Pancreas (tissue), 10 donors: ENCODE data around the gene PCNX3. TPM values are rescaled to one million over a fixed set of nuclear protein-coding genes. Genes with fewer than 3 reads are reported as not detected.

Experiments used
- ATAC-seq, 4 donors: fragments of 200-7000 bp; cut with Tn5 transposase; one replicate each; pipeline versions ENCODE4 v1.8.0 to v1.9.1; 2020; ENCODE audit warnings: mild to moderate bottlenecking in 4 of 4, moderate library complexity in 4 of 4
- DNase-seq, 6 donors: peaks; one replicate each; pipeline ENCODE4 v3.0.0-alpha.2; 2020
- FAIRE-seq: peaks from 2 replicates; lab custom pipeline; 2012; peaks lifted over from hg19 to GRCh38; lab: Jason Lieb, UNC
- H3K27ac ChIP-seq, 4 donors: fragments of 200-600 bp; sonication (generic); 1 replicate in 3 of 4; 2 replicates in 1 of 4; pipeline versions ENCODE4 v1.5.0 to v1.8.0; 2020
- H3K27me3 ChIP-seq, 4 donors: fragments of 200-600 bp; one replicate each; pipeline ENCODE4 v1.8.0; 2021
- H3K36me3 ChIP-seq, 3 donors: fragments of 200-600 bp; sonication (generic) in 1 of 3; one replicate each; pipeline versions ENCODE4 v1.5.0 to v1.8.0; 2020 to 2021
- H3K4me1 ChIP-seq, 3 donors: fragments of 200-600 bp; one replicate each; pipeline ENCODE4 v1.8.0; 2021
- H3K4me3 ChIP-seq, 4 donors: fragments of 200-600 bp; sonication (generic) in 2 of 4; one replicate each; pipeline versions ENCODE4 v1.5.0 to v1.8.0; 2020 to 2021
- H3K9me3 ChIP-seq, 4 donors: fragments of 200-600 bp; one replicate each; pipeline ENCODE4 v1.8.0; 2021
- WGBS, 2 donors: extraction: QIAGEN DNeasy Blood & Tissue Kit; methylation state at CpG; one replicate each; pipeline ENCODE4 v1.1.7; 2013; 5-methylcytosine and 5-hydroxymethylcytosine counted together
- intact Hi-C, 3 donors: fragments of 100-400 bp; cut with DNase I; formaldehyde crosslinking; loops; one replicate each; pipeline versions ENCODE4 v1.11.1 to v1.14.2; 2022
- polyA plus RNA-seq, 2 donors: library from polyadenylated mRNA; stranded (reverse); fragments of 200-250 nt; gene quantifications; one replicate each; pipeline ENCODE4 v1.2.3, GENCODE V29; 2013
- total RNA-seq, 6 donors: library from RNA; stranded (reverse); fragmentation: NEBNext Ultra II Directional in 4 of 6; extraction: Animal tissue kit (Norgen Biotek cat#: 25700) in 4 of 6; gene quantifications; one replicate each; pipeline versions ENCODE4 v1.2.1 to v1.2.4, GENCODE V29; 2021 to 2023
- TF ChIP-seq, protein P1 (sequence below), 4 donors: fragments of 200-600 bp; sonication (generic) in 3 of 4; IDR thresholded peaks; one replicate each; pipeline versions ENCODE4 v1.5.0 to v1.8.0; 2021; ENCODE audit warnings: antibody characterized with exemption in 4 of 4
- donor health status: healthy with polysubstance abuse.
- donor health status: DM: no; HTN: no; CAD: no; lungs with moderate emphysema.
- donor health status: DM: no; HTN: no; CAD: no.
- donor health status: control.
- donor health status: control.
- donor health status: Bipolar disorder and iron deficiency.
- donor health status: DM: yes; HTN: yes; CAD: no.
- donor health status: DM: no; HTN: no; CAD: no.
- donor health status: DM: no; HTN: no; CAD: no.
- donor health status: DM: yes; HTN: yes; CAD: no.

PCNX3 gene
- total and polyA plus RNA-seq, 8 donors, result 13.5 to 26.3 (median 18.3) TPM

GRCh38 chr11:65585396-65586246 is 30.0 kb upstream of the PCNX3 start:
- TF ChIP-seq, protein P1, sequence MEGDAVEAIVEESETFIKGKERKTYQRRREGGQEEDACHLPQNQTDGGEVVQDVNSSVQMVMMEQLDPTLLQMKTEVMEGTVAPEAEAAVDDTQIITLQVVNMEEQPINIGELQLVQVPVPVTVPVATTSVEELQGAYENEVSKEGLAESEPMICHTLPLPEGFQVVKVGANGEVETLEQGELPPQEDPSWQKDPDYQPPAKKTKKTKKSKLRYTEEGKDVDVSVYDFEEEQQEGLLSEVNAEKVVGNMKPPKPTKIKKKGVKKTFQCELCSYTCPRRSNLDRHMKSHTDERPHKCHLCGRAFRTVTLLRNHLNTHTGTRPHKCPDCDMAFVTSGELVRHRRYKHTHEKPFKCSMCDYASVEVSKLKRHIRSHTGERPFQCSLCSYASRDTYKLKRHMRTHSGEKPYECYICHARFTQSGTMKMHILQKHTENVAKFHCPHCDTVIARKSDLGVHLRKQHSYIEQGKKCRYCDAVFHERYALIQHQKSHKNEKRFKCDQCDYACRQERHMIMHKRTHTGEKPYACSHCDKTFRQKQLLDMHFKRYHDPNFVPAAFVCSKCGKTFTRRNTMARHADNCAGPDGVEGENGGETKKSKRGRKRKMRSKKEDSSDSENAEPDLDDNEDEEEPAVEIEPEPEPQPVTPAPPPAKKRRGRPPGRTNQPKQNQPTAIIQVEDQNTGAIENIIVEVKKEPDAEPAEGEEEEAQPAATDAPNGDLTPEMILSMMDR (IDR thresholded peaks at IDR 0.05), result no peak
- Histone ChIP-seq H3K4me1 (no peaks in the 10 kb centered on the region), H3K9me3 (no peaks in the 10 kb centered on the region), H3K4me3 (no peak overlapping the region), H3K36me3 (no peaks in the 10 kb centered on the region), H3K27ac (no peak overlapping the region), H3K27me3 (no peaks in the 10 kb centered on the region)
- ATAC-seq, result no peak
- intact Hi-C loops, result loop anchor here in 1 of 3 donors (10.0 kb wide), 1 partner anchor 51 kb away; no protein-coding TSS in a partner anchor
- WGBS, 2 donors, result 47 to 49% methylated on average over 47 to 51 of the region's 51 CpGs
- peak in 2 of 6 donors; percentile 66 to 75 for DNase-seq
- FAIRE-seq, result no peak

- TF ChIP-seq, protein P1 (IDR thresholded peaks at IDR 0.05), result no peak
- H3K27me3 ChIP-seq, result no peaks in the 10 kb centered on the region
- no peak for DNase-seq
- H3K36me3 ChIP-seq, result no peaks in the 10 kb centered on the region
- ATAC-seq, result no peak
- intact Hi-C loops, result loop anchor here in 1 of 3 donors (10.0 kb wide), 1 partner anchor 51 kb away; no protein-coding TSS in a partner anchor
- H3K9me3 ChIP-seq, result no peaks in the 10 kb centered on the region
- 87 to 90% methylated on average over 4 of the region's 4 CpGs for WGBS, 2 donors
- no peak overlapping the region for H3K4me3 ChIP-seq
- no peak for FAIRE-seq
- H3K4me1 ChIP-seq, result no peaks in the 10 kb centered on the region
- no peak overlapping the region for H3K27ac ChIP-seq
These were observed 29.3 kb upstream of the PCNX3 start for GRCh38 chr11:65586247-65586630.

- intact Hi-C loops, result loop anchor here in 1 of 3 donors (10.0 kb wide), 1 partner anchor 52 kb away; no protein-coding TSS in a partner anchor
- no peak overlapping the region for H3K27ac ChIP-seq
- H3K4me1 ChIP-seq, result no peaks in the 10 kb centered on the region
- TF ChIP-seq, protein P1 (IDR thresholded peaks at IDR 0.05), result no peak
- ATAC-seq, result no peak
- H3K27me3 ChIP-seq, result no peaks in the 10 kb centered on the region
- no peaks in the 10 kb centered on the region for H3K9me3 ChIP-seq
- FAIRE-seq, result no peak
- no peak for DNase-seq
- 76 to 85% methylated on average over 2 of the region's 2 CpGs for WGBS, 2 donors
- no peak overlapping the region for H3K4me3 ChIP-seq
- H3K36me3 ChIP-seq, result no peaks in the 10 kb centered on the region
These were observed 28.9 kb upstream of the PCNX3 start for GRCh38 chr11:65586676-65587075.

DNA sequence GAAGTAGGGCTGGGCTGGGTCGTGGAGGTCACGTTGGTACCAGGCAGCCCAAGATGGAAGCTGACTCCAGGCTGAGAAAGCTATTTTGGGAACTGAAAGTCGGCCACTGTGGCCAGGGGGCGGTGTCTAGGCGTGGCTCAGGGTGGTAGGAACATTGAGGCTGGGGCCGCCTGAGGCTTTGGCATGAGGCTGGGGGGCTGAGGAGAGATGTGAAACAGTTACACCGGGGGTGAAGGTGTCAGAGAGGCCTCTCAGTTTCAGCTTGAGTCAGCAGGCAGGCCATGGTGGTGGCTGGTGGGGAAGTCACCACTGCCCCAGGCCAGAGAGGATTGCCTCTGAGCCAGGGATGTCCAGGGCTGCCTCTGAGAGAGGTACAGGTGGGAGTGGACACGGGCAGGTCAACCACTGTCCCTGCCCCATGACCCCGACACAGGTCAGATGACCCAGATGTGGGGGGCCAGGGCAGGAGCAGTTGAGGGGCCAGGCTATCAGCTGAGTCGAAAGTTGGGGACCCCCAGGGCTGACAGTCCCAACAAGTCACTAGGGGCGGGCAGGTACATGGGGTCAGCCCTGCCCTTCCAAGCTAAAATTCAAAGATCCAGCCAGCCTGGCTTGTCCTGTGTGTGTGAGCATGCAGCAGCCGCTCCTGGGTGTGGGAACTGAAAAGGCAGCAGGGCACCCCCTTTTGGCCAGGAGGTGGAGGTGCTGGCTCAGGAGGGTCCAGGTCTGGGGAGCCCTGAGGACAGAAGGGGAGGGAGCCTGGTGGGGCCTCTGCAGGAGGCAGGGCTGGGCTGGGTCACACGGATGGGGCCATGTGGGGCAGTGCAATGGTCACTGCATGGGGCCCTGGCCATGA is 27.1 kb upstream of the PCNX3 start:
- DNase-seq (peak in 4 of 6 donors; percentile 64 to 82 (median 70)), ATAC-seq (peak; percentile 35 to 74 (median 69)), FAIRE-seq (no peak)
- no peaks in the 10 kb centered on the region for H3K9me3 ChIP-seq
- WGBS, 2 donors, result 51 to 63% methylated on average over 13 of the region's 13 CpGs
- H3K27ac ChIP-seq, result no peak overlapping the region
- no peak overlapping the region for H3K4me3 ChIP-seq
- H3K27me3 ChIP-seq, result no peaks in the 10 kb centered on the region
- H3K4me1 ChIP-seq, result no peaks in the 10 kb centered on the region
- no peaks in the 10 kb centered on the region for H3K36me3 ChIP-seq
- TF ChIP-seq, protein P1 (IDR thresholded peaks at IDR 0.05), result peak in 3 of 4 donors; percentile 14 to 50 (median 50)
- intact Hi-C loops, result loop anchor here in 1 of 3 donors (10.0 kb wide), 1 partner anchor 54 kb away; no protein-coding TSS in a partner anchor
